ENCODE data around the gene SPACA4. TPM values are rescaled to one million over a fixed set of nuclear protein-coding genes. Genes with fewer than 3 reads are reported as not detected.
A peak's percentile ranks its signal among the peaks of the same experiment; 100 is the strongest.

Gene SPACA4
- total RNA-seq, 4 donors from 2014 or later, result not detected

DNA sequence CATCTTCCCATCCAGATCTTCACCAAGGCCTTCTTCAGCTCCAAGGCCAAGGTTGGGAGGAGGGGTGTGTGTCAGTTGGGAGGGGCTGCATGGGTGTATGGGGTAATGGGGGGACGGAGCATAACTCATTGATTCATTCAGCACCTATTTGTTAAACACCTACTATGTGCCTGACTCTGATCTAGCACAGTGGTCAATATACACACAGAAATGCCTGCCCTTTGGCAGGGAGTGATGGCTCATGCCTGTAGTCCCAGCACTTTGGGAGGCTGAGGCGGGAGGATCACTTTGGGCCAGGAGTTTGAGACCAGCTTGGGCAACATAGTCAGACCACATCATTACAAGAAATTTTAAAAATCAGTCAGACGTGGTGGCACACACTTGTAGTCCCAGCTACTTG is 19.2 kb upstream of the SPACA4 start:
- WGBS, 2 donors (ENCODE audit: low coverage in 1 of 2), result 88 to 92% methylated on average over 1 to 2 of the region's 3 CpGs
- Histone ChIP-seq H3K36me3 (no peaks in the 10 kb centered on the region), H3K27ac (no peak overlapping the region), H3K27me3 (no peaks in the 10 kb centered on the region), H3K9me3 (no peaks in the 10 kb centered on the region), H3K4me3 (no peak overlapping the region), H3K4me1 (peaks cover 0 to 22% (median 4%) of the 10 kb centered on the region in 3 donors)
- no peak for ATAC-seq
- TF ChIP-seq POLR2A (IDR thresholded peaks at IDR 0.05), result no peak
- TF ChIP-seq, protein P1, sequence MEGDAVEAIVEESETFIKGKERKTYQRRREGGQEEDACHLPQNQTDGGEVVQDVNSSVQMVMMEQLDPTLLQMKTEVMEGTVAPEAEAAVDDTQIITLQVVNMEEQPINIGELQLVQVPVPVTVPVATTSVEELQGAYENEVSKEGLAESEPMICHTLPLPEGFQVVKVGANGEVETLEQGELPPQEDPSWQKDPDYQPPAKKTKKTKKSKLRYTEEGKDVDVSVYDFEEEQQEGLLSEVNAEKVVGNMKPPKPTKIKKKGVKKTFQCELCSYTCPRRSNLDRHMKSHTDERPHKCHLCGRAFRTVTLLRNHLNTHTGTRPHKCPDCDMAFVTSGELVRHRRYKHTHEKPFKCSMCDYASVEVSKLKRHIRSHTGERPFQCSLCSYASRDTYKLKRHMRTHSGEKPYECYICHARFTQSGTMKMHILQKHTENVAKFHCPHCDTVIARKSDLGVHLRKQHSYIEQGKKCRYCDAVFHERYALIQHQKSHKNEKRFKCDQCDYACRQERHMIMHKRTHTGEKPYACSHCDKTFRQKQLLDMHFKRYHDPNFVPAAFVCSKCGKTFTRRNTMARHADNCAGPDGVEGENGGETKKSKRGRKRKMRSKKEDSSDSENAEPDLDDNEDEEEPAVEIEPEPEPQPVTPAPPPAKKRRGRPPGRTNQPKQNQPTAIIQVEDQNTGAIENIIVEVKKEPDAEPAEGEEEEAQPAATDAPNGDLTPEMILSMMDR (IDR thresholded peaks at IDR 0.05), result no peak
- no peak for TF ChIP-seq POLR2AphosphoS5 (IDR thresholded peaks at IDR 0.05)
- no peak for TF ChIP-seq EP300 (IDR thresholded peaks at IDR 0.05)

DNA sequence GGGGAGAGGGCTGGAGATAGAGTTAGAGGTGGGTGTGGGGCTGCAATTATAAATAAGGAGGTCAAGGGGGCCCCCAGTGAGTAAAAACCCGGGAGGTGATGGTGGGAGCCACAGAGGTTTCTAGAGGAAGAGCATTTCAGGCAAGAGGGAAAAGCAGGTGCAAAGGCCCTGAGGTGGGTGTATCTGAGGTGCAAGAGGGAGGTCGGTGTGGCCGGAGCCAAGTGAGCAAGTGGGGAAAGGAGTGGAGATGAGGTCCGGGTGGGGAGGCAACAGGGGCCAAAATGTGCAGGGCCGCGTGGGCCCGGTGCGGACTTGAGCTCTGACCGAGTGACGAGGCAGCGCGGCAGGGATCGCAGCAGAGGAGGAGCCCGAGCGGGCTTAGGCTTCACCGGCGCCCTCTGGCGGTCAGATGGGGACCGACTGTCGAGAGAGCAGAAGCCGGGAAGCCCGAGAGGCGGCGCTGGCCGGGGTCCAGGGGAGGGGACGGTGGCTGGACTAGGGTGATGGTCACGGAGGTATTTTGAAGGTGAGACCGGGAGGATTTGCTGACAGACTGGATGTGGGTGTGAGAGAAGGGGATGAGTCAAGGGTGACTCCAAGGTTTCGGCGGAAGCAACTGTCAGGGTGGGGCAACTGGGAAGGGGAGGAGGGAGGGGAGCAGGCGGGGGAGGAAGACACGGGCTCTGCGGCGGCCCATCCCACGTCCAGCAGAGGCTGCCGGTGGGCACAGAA is 17.7 kb upstream of the SPACA4 start:
- H3K4me3 ChIP-seq, result peak overlapping the region; percentile 15 to 47
- no peaks in the 10 kb centered on the region for H3K9me3 ChIP-seq
- ATAC-seq, result peak; percentile 89
- H3K27me3 ChIP-seq, result no peaks in the 10 kb centered on the region
- WGBS, 2 donors (ENCODE audit: low coverage in 1 of 2), result 8 to 14% methylated on average over 14 to 25 of the region's 36 CpGs
- H3K4me1 ChIP-seq, result peaks cover 0 to 18% (median 4%) of the 10 kb centered on the region in 3 donors
- no peaks in the 10 kb centered on the region for H3K36me3 ChIP-seq
- TF ChIP-seq, protein P1 (IDR thresholded peaks at IDR 0.05), result peak in 3 of 4 experiments; percentile 92 to 96 (median 94)
- no peak for TF ChIP-seq EP300 (IDR thresholded peaks at IDR 0.05)
- peak; percentile 14 for TF ChIP-seq POLR2AphosphoS5 (IDR thresholded peaks at IDR 0.05)
- TF ChIP-seq POLR2A (IDR thresholded peaks at IDR 0.05), result no peak
- H3K27ac ChIP-seq, result peak overlapping the region in 2 of 4 donors; percentile 19 to 74

DNA sequence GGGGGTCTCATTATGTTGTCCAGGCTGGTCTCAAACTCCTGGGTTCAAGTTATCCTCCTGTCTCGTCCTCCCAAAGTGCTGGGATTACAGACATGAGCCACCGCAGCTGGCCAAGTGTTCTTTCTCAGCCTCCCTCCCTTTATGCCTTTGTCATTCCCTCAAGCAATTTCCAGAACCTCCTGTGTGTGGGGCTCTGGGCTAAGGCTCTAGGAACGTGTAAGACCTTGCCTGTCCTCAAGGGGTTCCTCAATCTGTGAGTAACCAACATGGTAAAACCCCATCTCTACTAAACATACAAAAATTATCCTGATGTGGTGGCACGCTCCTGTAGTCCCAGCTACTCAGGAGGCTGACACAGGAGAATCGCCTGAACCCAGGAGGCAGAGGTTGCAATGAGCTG is 15.5 kb upstream of the SPACA4 start:
- H3K4me3 ChIP-seq, result no peak overlapping the region
- H3K9me3 ChIP-seq, result no peaks in the 10 kb centered on the region
- no peaks in the 10 kb centered on the region for H3K36me3 ChIP-seq
- no peak overlapping the region for H3K27ac ChIP-seq
- TF ChIP-seq POLR2A (IDR thresholded peaks at IDR 0.05) (no peak), POLR2AphosphoS5 (IDR thresholded peaks at IDR 0.05) (no peak), EP300 (IDR thresholded peaks at IDR 0.05) (no peak)
- TF ChIP-seq, protein P1 (IDR thresholded peaks at IDR 0.05), result no peak
- ATAC-seq, result no peak
- H3K4me1 ChIP-seq, result peaks cover 0 to 11% (median 4%) of the 10 kb centered on the region in 3 donors
- no peaks in the 10 kb centered on the region for H3K27me3 ChIP-seq
- 60 to 93% methylated on average over 1 to 3 of the region's 5 CpGs for WGBS, 2 donors (ENCODE audit: low coverage in 1 of 2)

DNA sequence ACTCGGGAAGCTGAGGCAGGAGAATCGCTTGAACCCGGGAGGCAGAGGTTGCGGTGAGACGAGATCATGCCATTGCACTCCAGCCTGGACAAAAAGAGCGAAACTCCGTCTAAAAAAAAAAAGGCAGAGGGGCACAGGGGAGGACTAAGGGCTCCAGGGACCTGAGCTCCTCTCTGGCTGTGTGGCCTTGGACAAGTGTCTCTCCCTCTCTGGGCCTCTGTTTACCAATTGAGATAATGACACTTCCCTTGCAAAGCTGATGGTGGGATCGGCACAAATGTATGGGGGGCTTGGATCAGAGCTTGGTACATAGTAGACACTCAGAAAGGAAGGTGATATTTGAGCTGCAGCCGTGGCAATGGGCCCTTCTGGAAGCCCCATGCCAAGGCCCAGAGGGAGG is 11.4 kb upstream of the SPACA4 start:
- H3K27me3 ChIP-seq, result peaks cover 23% of the 10 kb centered on the region
- no peaks in the 10 kb centered on the region for H3K4me1 ChIP-seq
- H3K9me3 ChIP-seq, result no peaks in the 10 kb centered on the region
- H3K36me3 ChIP-seq, result no peaks in the 10 kb centered on the region
- no peak overlapping the region for H3K4me3 ChIP-seq
- no peak for ATAC-seq
- WGBS, 2 donors (ENCODE audit: low coverage in 1 of 2), result 89% methylated on average over 6 of the region's 9 CpGs; no CpG with 5 or more reads in 1 of the 2 donors
- no peak overlapping the region for H3K27ac ChIP-seq
- TF ChIP-seq POLR2AphosphoS5 (IDR thresholded peaks at IDR 0.05) (no peak), POLR2A (IDR thresholded peaks at IDR 0.05) (no peak), EP300 (IDR thresholded peaks at IDR 0.05) (no peak)
- TF ChIP-seq, protein P1 (IDR thresholded peaks at IDR 0.05), result no peak

DNA sequence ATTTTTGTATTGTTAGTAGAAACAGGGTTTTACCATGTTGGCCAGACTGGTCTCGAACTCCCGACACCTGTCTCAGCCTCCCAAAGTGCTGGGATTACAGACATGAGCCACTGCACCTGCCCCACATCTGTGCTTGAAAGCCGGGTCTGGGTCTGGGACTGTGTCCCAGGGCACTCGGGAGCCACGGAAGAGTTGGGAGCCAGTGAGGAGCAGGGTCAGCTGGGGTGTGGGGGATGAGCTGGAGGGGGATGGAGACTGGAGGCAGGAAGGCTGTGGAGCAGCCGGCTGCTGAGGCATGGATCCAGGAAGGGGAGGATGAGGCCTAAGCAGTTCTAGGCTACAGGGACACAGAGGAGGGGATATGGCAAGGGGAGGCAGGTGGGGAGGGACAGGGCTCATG is 10.7 kb upstream of the SPACA4 start:
- Histone ChIP-seq H3K4me1 (no peaks in the 10 kb centered on the region), H3K9me3 (no peaks in the 10 kb centered on the region), H3K36me3 (no peaks in the 10 kb centered on the region), H3K4me3 (no peak overlapping the region), H3K27ac (no peak overlapping the region), H3K27me3 (peaks cover 25% of the 10 kb centered on the region)
- WGBS, 2 donors (ENCODE audit: low coverage in 1 of 2), result 34 to 50% methylated on average over 1 to 2 of the region's 6 CpGs
- TF ChIP-seq POLR2A (IDR thresholded peaks at IDR 0.05), result no peak
- TF ChIP-seq, protein P1 (IDR thresholded peaks at IDR 0.05), result no peak
- no peak for TF ChIP-seq EP300 (IDR thresholded peaks at IDR 0.05)
- TF ChIP-seq POLR2AphosphoS5 (IDR thresholded peaks at IDR 0.05), result no peak
- ATAC-seq, result no peak
